ENCODE results near the gene LRRC32. TPM values are rescaled to one million over a fixed set of nuclear protein-coding genes. Genes with fewer than 3 reads are reported as not detected.
"Not testable (repeated sequence)": the region's sequence is repeated elsewhere in the genome, so short reads cannot be mapped to it uniquely, and the experiment has no call there.

LRRC32 gene
- total RNA-seq, 2 experiments from 2014 or later: 0.82 to 0.87 TPM

- H3K36me3 Mint-ChIP-seq (ENCODE audit: low read depth); DNase-seq; H3K4me1 Mint-ChIP-seq; H3K27ac Mint-ChIP-seq; H3K4me3 Mint-ChIP-seq; H3K27me3 Mint-ChIP-seq; H3K9me3 Mint-ChIP-seq; POLR2A ChIA-PET: not testable (repeated sequence)
- CTCF ChIA-PET: interaction anchor here (1.1 kb wide), 1 partner anchor 12 kb away, joined by 3 read pairs; no protein-coding TSS in a partner anchor
Observed at GRCh38 chr11:76608879-76609460, 61.6 kb downstream of the LRRC32 start.

- H3K27ac Mint-ChIP-seq, POLR2A ChIA-PET: not testable (repeated sequence)
Observed at GRCh38 chr11:76608228-76608627, 62.3 kb downstream of the LRRC32 start.

More at GRCh38 chr11:76608228-76608627, 62.3 kb downstream of the LRRC32 start:
- H3K36me3 Mint-ChIP-seq (ENCODE audit: low read depth); H3K27me3 Mint-ChIP-seq; DNase-seq; H3K4me1 Mint-ChIP-seq; H3K4me3 Mint-ChIP-seq; CTCF ChIA-PET; H3K9me3 Mint-ChIP-seq: not testable (repeated sequence)

Other genes with a start within 250 kb of the LRRC32 start
- 10 to 100 TPM; 28.7 to 31.8 TPM for gene EMSY, start 225.7 kb downstream of the LRRC32 start, total RNA-seq
- 1 to 10 TPM in 1 of 2 experiments, under 1 TPM in 1; 0.99 to 1.3 TPM for gene TSKU, start 112.6 kb upstream of the LRRC32 start, total RNA-seq
- 10 to 100 TPM; 10.7 to 12.5 TPM for gene ACER3, start 190.2 kb upstream of the LRRC32 start, total RNA-seq

Data from activated CD4-positive, alpha-beta T cell treated with anti-CD3 and anti-CD28 coated beads, Interleukin-2, amount 10 ng/mL, durations not matched to agents 7 days and 5 days (primary cell).